Upper lobe of left lung (tissue), 4 donors: Measurements from ENCODE around the gene SAMD4A.

Experiments
- CTCF ChIP-seq, 6 experiments: fragments of 450-650 bp in 4 of 6; fragments of 200-600 bp in 2 of 6; sonication (generic) in 2 of 6; IDR thresholded peaks; one replicate each; pipeline ENCODE4 v1.5.1; 2016 to 2019; ENCODE audit warnings: antibody characterized with exemption in 6 of 6
- EP300 ChIP-seq, 4 donors: sonication (generic); formaldehyde crosslinking; IDR thresholded peaks; one replicate each; pipeline ENCODE4 v1.5.1; 2017; ENCODE audit warnings: antibody characterized with exemption in 4 of 4, control low read depth in 2 of 4
- POLR2AphosphoS5 ChIP-seq, 2 donors: sonication (generic); formaldehyde crosslinking; IDR thresholded peaks; one replicate each; pipeline ENCODE4 v1.5.1; 2017; ENCODE audit warnings: antibody characterized with exemption in 2 of 2

- TF ChIP-seq EP300 (IDR thresholded peaks at IDR 0.05) (no peak), CTCF (IDR thresholded peaks at IDR 0.05) (no peak), POLR2AphosphoS5 (IDR thresholded peaks at IDR 0.05) (no peak)
These were observed 225.4 kb downstream of the SAMD4A start for GRCh38 chr14:54792288-54792687.
